ENCODE results near the gene CERCAM.

Gene CERCAM

GRCh38 chr9:128455849-128456612 is 35.4 kb downstream of the CERCAM start, which contains the start of gene ODF2:
Gene ODF2 (plus strand): TSS chr9:128456006. CDS start chr9:128456092, 86 bp downstream.
- no peaks in the 10 kb centered on the region for H3K36me3 ChIP-seq (ENCODE audit: control insufficient read depth, insufficient read depth, low read length)
- peak within 1 kb of the TSS; percentile 64 for H3K9ac ChIP-seq (ENCODE audit: low read length)
- no peaks in the 10 kb centered on the region for H3K9me3 ChIP-seq (ENCODE audit: control insufficient read depth, low read length)
- H3K27me3 ChIP-seq (ENCODE audit: control insufficient read depth, insufficient read depth, low read length): no peaks in the 10 kb centered on the region
- peaks cover 4% of the 10 kb centered on the region for H3K4me1 ChIP-seq (ENCODE audit: control insufficient read depth, insufficient read depth, low read length)
- H3K4me3 ChIP-seq (ENCODE audit: low read length): peak within 1 kb of the TSS; percentile 87

GRCh38 chr9:128456613-128457061 is 36.0 kb downstream of the CERCAM start:
- no peaks in the 10 kb centered on the region for H3K9me3 ChIP-seq (ENCODE audit: control insufficient read depth, low read length)
- H3K4me1 ChIP-seq (ENCODE audit: control insufficient read depth, insufficient read depth, low read length): peaks cover 4% of the 10 kb centered on the region
- no peaks in the 10 kb centered on the region for H3K27me3 ChIP-seq (ENCODE audit: control insufficient read depth, insufficient read depth, low read length)
- peak overlapping the region; percentile 87 for H3K4me3 ChIP-seq (ENCODE audit: low read length)
- peak overlapping the region; percentile 64 for H3K9ac ChIP-seq (ENCODE audit: low read length)
- H3K36me3 ChIP-seq (ENCODE audit: control insufficient read depth, insufficient read depth, low read length): no peaks in the 10 kb centered on the region

GRCh38 chr9:128457207-128457606 is 36.5 kb downstream of the CERCAM start:
- Histone ChIP-seq H3K9me3 (ENCODE audit: control insufficient read depth, low read length) (no peaks in the 10 kb centered on the region), H3K36me3 (ENCODE audit: control insufficient read depth, insufficient read depth, low read length) (no peaks in the 10 kb centered on the region), H3K9ac (ENCODE audit: low read length) (peak overlapping the region; percentile 64), H3K4me1 (ENCODE audit: control insufficient read depth, insufficient read depth, low read length) (peaks cover 4% of the 10 kb centered on the region), H3K4me3 (ENCODE audit: low read length) (peak overlapping the region; percentile 31), H3K27me3 (ENCODE audit: control insufficient read depth, insufficient read depth, low read length) (no peaks in the 10 kb centered on the region)

- Histone ChIP-seq H3K9ac (ENCODE audit: low read length) (no peak overlapping the region), H3K27me3 (ENCODE audit: control insufficient read depth, insufficient read depth, low read length) (no peaks in the 10 kb centered on the region), H3K36me3 (ENCODE audit: control insufficient read depth, insufficient read depth, low read length) (no peaks in the 10 kb centered on the region), H3K4me1 (ENCODE audit: control insufficient read depth, insufficient read depth, low read length) (peaks cover 4% of the 10 kb centered on the region), H3K9me3 (ENCODE audit: control insufficient read depth, low read length) (no peaks in the 10 kb centered on the region), H3K4me3 (ENCODE audit: low read length) (no peak overlapping the region)
These were observed 38.4 kb downstream of the CERCAM start for GRCh38 chr9:128459011-128459410.

GRCh38 chr9:128469070-128469469 is 48.4 kb downstream of the CERCAM start:
- H3K27me3 ChIP-seq (ENCODE audit: control insufficient read depth, insufficient read depth, low read length): no peaks in the 10 kb centered on the region

GRCh38 chr9:128470560-128470959 is 49.9 kb downstream of the CERCAM start:
- Histone ChIP-seq H3K36me3 (ENCODE audit: control insufficient read depth, insufficient read depth, low read length) (no peaks in the 10 kb centered on the region), H3K9ac (ENCODE audit: low read length) (no peak overlapping the region), H3K4me3 (ENCODE audit: low read length) (no peak overlapping the region)

More at GRCh38 chr9:128469070-128469469, 48.4 kb downstream of the CERCAM start:
- Histone ChIP-seq H3K9ac (ENCODE audit: low read length) (no peak overlapping the region), H3K9me3 (ENCODE audit: control insufficient read depth, low read length) (no peaks in the 10 kb centered on the region), H3K36me3 (ENCODE audit: control insufficient read depth, insufficient read depth, low read length) (no peaks in the 10 kb centered on the region), H3K4me3 (ENCODE audit: low read length) (no peak overlapping the region), H3K4me1 (ENCODE audit: control insufficient read depth, insufficient read depth, low read length) (no peaks in the 10 kb centered on the region)

GRCh38 chr9:128473104-128473503 is 52.4 kb downstream of the CERCAM start:
- H3K9ac ChIP-seq (ENCODE audit: low read length): no peak overlapping the region
- H3K36me3 ChIP-seq (ENCODE audit: control insufficient read depth, insufficient read depth, low read length): no peaks in the 10 kb centered on the region

More at GRCh38 chr9:128470560-128470959, 49.9 kb downstream of the CERCAM start:
- Histone ChIP-seq H3K4me1 (ENCODE audit: control insufficient read depth, insufficient read depth, low read length) (no peaks in the 10 kb centered on the region), H3K9me3 (ENCODE audit: control insufficient read depth, low read length) (no peaks in the 10 kb centered on the region), H3K27me3 (ENCODE audit: control insufficient read depth, insufficient read depth, low read length) (no peaks in the 10 kb centered on the region)

GRCh38 chr9:128475867-128476266 is 55.2 kb downstream of the CERCAM start:
- Histone ChIP-seq H3K36me3 (ENCODE audit: control insufficient read depth, insufficient read depth, low read length) (no peaks in the 10 kb centered on the region), H3K4me1 (ENCODE audit: control insufficient read depth, insufficient read depth, low read length) (no peaks in the 10 kb centered on the region), H3K9me3 (ENCODE audit: control insufficient read depth, low read length) (no peaks in the 10 kb centered on the region), H3K9ac (ENCODE audit: low read length) (no peak overlapping the region), H3K4me3 (ENCODE audit: low read length) (no peak overlapping the region), H3K27me3 (ENCODE audit: control insufficient read depth, insufficient read depth, low read length) (no peaks in the 10 kb centered on the region)

More at GRCh38 chr9:128473104-128473503, 52.4 kb downstream of the CERCAM start:
- no peaks in the 10 kb centered on the region for H3K9me3 ChIP-seq (ENCODE audit: control insufficient read depth, low read length)
- H3K4me3 ChIP-seq (ENCODE audit: low read length): no peak overlapping the region
- no peaks in the 10 kb centered on the region for H3K4me1 ChIP-seq (ENCODE audit: control insufficient read depth, insufficient read depth, low read length)
- no peaks in the 10 kb centered on the region for H3K27me3 ChIP-seq (ENCODE audit: control insufficient read depth, insufficient read depth, low read length)

- H3K4me1 ChIP-seq (ENCODE audit: control insufficient read depth, insufficient read depth, low read length): no peaks in the 10 kb centered on the region
- H3K36me3 ChIP-seq (ENCODE audit: control insufficient read depth, insufficient read depth, low read length): no peaks in the 10 kb centered on the region
- no peaks in the 10 kb centered on the region for H3K27me3 ChIP-seq (ENCODE audit: control insufficient read depth, insufficient read depth, low read length)
- H3K4me3 ChIP-seq (ENCODE audit: low read length): no peak overlapping the region
- H3K9me3 ChIP-seq (ENCODE audit: control insufficient read depth, low read length): no peaks in the 10 kb centered on the region
- H3K9ac ChIP-seq (ENCODE audit: low read length): no peak overlapping the region
These were observed 58.6 kb downstream of the CERCAM start for GRCh38 chr9:128479262-128479661.

- Histone ChIP-seq H3K4me1 (ENCODE audit: control insufficient read depth, insufficient read depth, low read length) (no peaks in the 10 kb centered on the region), H3K9ac (ENCODE audit: low read length) (no peak overlapping the region), H3K4me3 (ENCODE audit: low read length) (no peak overlapping the region), H3K27me3 (ENCODE audit: control insufficient read depth, insufficient read depth, low read length) (no peaks in the 10 kb centered on the region), H3K9me3 (ENCODE audit: control insufficient read depth, low read length) (no peaks in the 10 kb centered on the region), H3K36me3 (ENCODE audit: control insufficient read depth, insufficient read depth, low read length) (no peaks in the 10 kb centered on the region)
These were observed 60.9 kb downstream of the CERCAM start for GRCh38 chr9:128481561-128481960.

- Histone ChIP-seq H3K9ac (ENCODE audit: low read length) (no peak overlapping the region), H3K27me3 (ENCODE audit: control insufficient read depth, insufficient read depth, low read length) (no peaks in the 10 kb centered on the region), H3K9me3 (ENCODE audit: control insufficient read depth, low read length) (no peaks in the 10 kb centered on the region), H3K4me3 (ENCODE audit: low read length) (no peak overlapping the region), H3K36me3 (ENCODE audit: control insufficient read depth, insufficient read depth, low read length) (no peaks in the 10 kb centered on the region), H3K4me1 (ENCODE audit: control insufficient read depth, insufficient read depth, low read length) (no peaks in the 10 kb centered on the region)
These were observed 61.5 kb downstream of the CERCAM start for GRCh38 chr9:128482186-128482585.

- Histone ChIP-seq H3K4me1 (ENCODE audit: control insufficient read depth, insufficient read depth, low read length) (no peaks in the 10 kb centered on the region), H3K4me3 (ENCODE audit: low read length) (no peak overlapping the region), H3K9me3 (ENCODE audit: control insufficient read depth, low read length) (no peaks in the 10 kb centered on the region), H3K36me3 (ENCODE audit: control insufficient read depth, insufficient read depth, low read length) (no peaks in the 10 kb centered on the region), H3K9ac (ENCODE audit: low read length) (no peak overlapping the region), H3K27me3 (ENCODE audit: control insufficient read depth, insufficient read depth, low read length) (no peaks in the 10 kb centered on the region)
These were observed 64.2 kb downstream of the CERCAM start for GRCh38 chr9:128484686-128485413.

Measured in mucosa of stomach (tissue), 1 donor.